Endothelial cell of umbilical vein (primary cell): ENCODE measurements around the gene FAM118A. TPM values are rescaled to one million over a fixed set of nuclear protein-coding genes. Genes with fewer than 3 reads are reported as not detected.

Experiments
- BruUV-seq: library from RNA; stranded (reverse); fragments of 400-500 nt; replicated peaks from 2 replicates; lab custom pipeline; 2021; lab: Mats Ljungman, UMichigan
- CTCF ChIA-PET: fragments of 300-600, 350-600 bp; sonication (Branson Sonifier 250); formaldehyde crosslinking; loops from one replicate; lab custom pipeline; 2021; ENCODE audit warnings: antibody characterized with exemption, inconsistent platforms; lab: Charles Lee
- POLR2A ChIA-PET: fragments of 300-600, 350-600 bp; sonication (Branson Sonifier 250); formaldehyde crosslinking; loops from one replicate; lab custom pipeline; 2021; ENCODE audit warnings: antibody characterized with exemption, inconsistent platforms; lab: Charles Lee
- DNase-seq: peaks from one replicate; pipeline ENCODE4 v3.0.0-alpha.2; 2011; ENCODE audit warnings: low read depth, low spot score
- FAIRE-seq: peaks from 2 replicates; lab custom pipeline; 2011; peaks lifted over from hg19 to GRCh38; lab: Jason Lieb, UNC
- H2AFZ ChIP-seq: 2 replicates; pipeline ENCODE4 v1.6.0; 2012; ENCODE audit warnings: low read depth, low read length, control low read depth, inconsistent platforms
- H3K27ac ChIP-seq: 2 replicates; pipeline ENCODE4 v1.5.1; 2011; ENCODE audit warnings: low read depth, mild to moderate bottlenecking, control low read depth, low read length, moderate library complexity; ENCODE audit not compliant: insufficient read depth
- H3K27me3 ChIP-seq, 2 experiments: 2 replicates each; pipeline versions ENCODE4 v1.6.0 to v1.6.1; 2011; ENCODE audit warnings: low read length in 2 of 2, mixed read lengths in 1 of 2; ENCODE audit not compliant: control insufficient read depth in 2 of 2, insufficient read depth in 2 of 2
- H3K36me3 ChIP-seq, 2 experiments: 2 replicates in 1 of 2; 3 replicates in 1 of 2; pipeline ENCODE4 v1.5.1; 2011; ENCODE audit warnings: low read length in 2 of 2, mild to moderate bottlenecking in 1 of 2, moderate library complexity in 1 of 2; ENCODE audit not compliant: control insufficient read depth in 2 of 2, insufficient read depth in 2 of 2; ENCODE audit errors: extremely low read depth in 1 of 2
- H3K4me1 ChIP-seq: 3 replicates; pipeline ENCODE4 v1.5.1; 2011; ENCODE audit warnings: mild to moderate bottlenecking, low read length; ENCODE audit not compliant: control insufficient read depth, insufficient read depth; ENCODE audit errors: extremely low read depth
- H3K4me2 ChIP-seq: 2 replicates; pipeline ENCODE4 v1.6.1; 2011; ENCODE audit warnings: low read length, control low read depth, mixed read lengths; ENCODE audit not compliant: insufficient read depth
- H3K4me3 ChIP-seq, 3 experiments: fragments of 200-600 bp in 1 of 3; sonication (generic), shearing (Covaris generic) in 1 of 3; replicated peaks in 1 of 3; 2 replicates each; pipeline ENCODE4 v1.5.1; 2011 to 2016; ENCODE audit warnings: control low read depth in 3 of 3, low read length in 3 of 3, mild to moderate bottlenecking in 2 of 3, inconsistent platforms in 1 of 3, low read depth in 1 of 3, moderate library complexity in 1 of 3; ENCODE audit not compliant: insufficient read depth in 1 of 3
- H3K79me2 ChIP-seq: 2 replicates; pipeline ENCODE4 v1.6.0; 2012; ENCODE audit warnings: low read length, inconsistent platforms; ENCODE audit not compliant: control insufficient read depth, insufficient read depth
- H3K9ac ChIP-seq: replicated peaks from 2 replicates; pipeline ENCODE3; 2011; ENCODE audit warnings: low read length, control low read depth; ENCODE audit not compliant: insufficient read depth; ENCODE audit errors: extremely low read depth
- H3K9me1 ChIP-seq: replicated peaks from 3 replicates; pipeline ENCODE4 v1.6.0; 2011; ENCODE audit warnings: mild to moderate bottlenecking, low read length; ENCODE audit not compliant: control insufficient read depth, insufficient read depth; ENCODE audit errors: extremely low read depth
- H3K9me3 ChIP-seq: replicated peaks from 2 replicates; pipeline ENCODE4 v1.5.1; 2012; ENCODE audit warnings: low read length, inconsistent platforms; ENCODE audit not compliant: control insufficient read depth, insufficient read depth
- H4K20me1 ChIP-seq: replicated peaks from 2 replicates; pipeline ENCODE3; 2011; ENCODE audit warnings: mild to moderate bottlenecking, low read length; ENCODE audit not compliant: control insufficient read depth, insufficient read depth; ENCODE audit errors: extremely low read depth
- EZH2 ChIP-seq: IDR thresholded peaks from 2 replicates; pipeline ENCODE4 v1.6.1; 2012; ENCODE audit warnings: borderline replicate concordance, low read depth, mild to moderate bottlenecking, moderate library complexity, low read length, inconsistent platforms; ENCODE audit not compliant: severe bottlenecking
- FOS ChIP-seq: IDR thresholded peaks from 2 replicates; pipeline ENCODE4 v1.6.1; 2011; ENCODE audit warnings: mild to moderate bottlenecking, low read length, moderate library complexity, borderline replicate concordance; ENCODE audit not compliant: insufficient read depth
- GATA2 ChIP-seq: IDR thresholded peaks from 2 replicates; pipeline ENCODE4 v1.7.0; 2011; ENCODE audit warnings: low read depth, mild to moderate bottlenecking, moderate library complexity, mixed read lengths, low read length; ENCODE audit not compliant: insufficient read length, insufficient read depth
- JUN ChIP-seq: IDR thresholded peaks from 2 replicates; pipeline ENCODE4 v1.6.1; 2011; ENCODE audit warnings: borderline replicate concordance, low read depth; ENCODE audit not compliant: insufficient read length, insufficient read depth
- MYC ChIP-seq: IDR thresholded peaks from one replicate; pipeline ENCODE4 v1.6.1; 2011; ENCODE audit warnings: mild to moderate bottlenecking, low read depth, low read length
- POLR2A ChIP-seq: IDR thresholded peaks from 2 replicates; pipeline ENCODE4 v1.6.1; 2012; ENCODE audit warnings: low read depth, mild to moderate bottlenecking, control low read depth, low read length
- POLR2AphosphoS5 ChIP-seq: IDR thresholded peaks from 2 replicates; pipeline ENCODE4 v1.6.1; 2012; ENCODE audit warnings: low read depth, mild to moderate bottlenecking, control low read depth, low read length, moderate library complexity; ENCODE audit not compliant: insufficient read depth
- dilution Hi-C: fragments of 300-500 bp; cut with MboI; formaldehyde crosslinking; loops from one replicate; pipeline ENCODE4 v1.15.0; 2019; ENCODE audit warnings: low sequenced_read_pairs; ENCODE audit not compliant: extremely low pct_ligation_motif_present
- intact Hi-C: fragments of 100-400 bp; cut with micrococcal nuclease; formaldehyde crosslinking; loops from one replicate; pipeline ENCODE4 v1.10.0; 2022
- polyA plus RNA-seq, 4 experiments: library from polyadenylated mRNA; depleted of rRNA in 3 of 4; stranded (reverse) in 3 of 4; unstranded in 1 of 4; fragments of >200 nt; gene quantifications; 2 replicates each; pipeline versions ENCODE4 v1.2.1 to v1.2.3, GENCODE V29; 2011 to 2012; ENCODE audit warnings: missing spikeins in 1 of 4
- total RNA-seq: library from RNA; stranded (reverse); gene quantifications from 2 replicates; pipeline ENCODE4 v1.2.3, GENCODE V29; 2021
- TF ChIP-seq, protein P1 (sequence below), 2 donors: IDR thresholded peaks; 1 replicate in 1 of 2; 2 replicates in 1 of 2; pipeline ENCODE4 v1.5.1; 2011; ENCODE audit warnings: low read length in 2 of 2, mild to moderate bottlenecking in 2 of 2, moderate library complexity in 2 of 2, control low read depth in 1 of 2, inconsistent platforms in 1 of 2, low read depth in 1 of 2; ENCODE audit not compliant: insufficient read depth in 1 of 2; ENCODE audit errors: extremely low read depth in 1 of 2
- TF ChIP-seq, protein P2 (sequence below): IDR thresholded peaks from 2 replicates; pipeline ENCODE4 v1.6.1; 2011; ENCODE audit not compliant: insufficient read depth, insufficient read length

The FAM118A gene
- total and polyA plus RNA-seq, 2 donors (not counting 3 experiments of a cell fraction or from before 2014, with no cell fraction given): 20.2 to 25.6 TPM

DNA sequence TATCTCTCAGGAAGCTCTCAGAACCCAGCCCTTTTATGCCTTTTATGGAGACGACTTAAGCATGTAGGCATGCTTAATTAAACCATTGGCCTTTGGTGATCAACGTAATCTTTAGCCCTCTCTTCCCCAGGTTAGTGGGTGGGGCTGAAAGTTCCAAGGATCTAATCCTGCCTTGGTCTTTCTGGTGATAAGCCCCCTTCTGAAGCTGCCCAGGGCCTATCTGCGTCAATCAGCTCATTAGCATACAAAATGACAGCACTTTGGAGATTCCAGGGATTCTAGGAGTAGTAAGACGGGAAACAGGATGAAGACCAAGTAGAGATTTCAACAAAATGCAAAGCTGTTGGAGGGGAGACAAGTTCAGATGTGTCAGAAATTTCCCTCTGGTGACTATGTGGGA is 3.1 kb downstream of the FAM118A start:
- dilution Hi-C loops (no loop called here), intact Hi-C loops (loop anchor here (10.0 kb wide), 1 partner anchor 1288 kb away; the partner anchor contains the start of gene PARVB)
- TF ChIP-seq GATA2 (no peak), FOS (no peak), EZH2 (no peak), POLR2A (no peak), MYC (no peak), JUN (no peak), POLR2AphosphoS5 (no peak)
- TF ChIP-seq, protein P1, sequence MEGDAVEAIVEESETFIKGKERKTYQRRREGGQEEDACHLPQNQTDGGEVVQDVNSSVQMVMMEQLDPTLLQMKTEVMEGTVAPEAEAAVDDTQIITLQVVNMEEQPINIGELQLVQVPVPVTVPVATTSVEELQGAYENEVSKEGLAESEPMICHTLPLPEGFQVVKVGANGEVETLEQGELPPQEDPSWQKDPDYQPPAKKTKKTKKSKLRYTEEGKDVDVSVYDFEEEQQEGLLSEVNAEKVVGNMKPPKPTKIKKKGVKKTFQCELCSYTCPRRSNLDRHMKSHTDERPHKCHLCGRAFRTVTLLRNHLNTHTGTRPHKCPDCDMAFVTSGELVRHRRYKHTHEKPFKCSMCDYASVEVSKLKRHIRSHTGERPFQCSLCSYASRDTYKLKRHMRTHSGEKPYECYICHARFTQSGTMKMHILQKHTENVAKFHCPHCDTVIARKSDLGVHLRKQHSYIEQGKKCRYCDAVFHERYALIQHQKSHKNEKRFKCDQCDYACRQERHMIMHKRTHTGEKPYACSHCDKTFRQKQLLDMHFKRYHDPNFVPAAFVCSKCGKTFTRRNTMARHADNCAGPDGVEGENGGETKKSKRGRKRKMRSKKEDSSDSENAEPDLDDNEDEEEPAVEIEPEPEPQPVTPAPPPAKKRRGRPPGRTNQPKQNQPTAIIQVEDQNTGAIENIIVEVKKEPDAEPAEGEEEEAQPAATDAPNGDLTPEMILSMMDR (IDR thresholded peaks at IDR 0.05; ENCODE audit: extremely low read depth in 1 of 2, insufficient read depth in 1 of 2, low read depth in 1 of 2, low read length in 2 of 2): no peak
- TF ChIP-seq, protein P2, sequence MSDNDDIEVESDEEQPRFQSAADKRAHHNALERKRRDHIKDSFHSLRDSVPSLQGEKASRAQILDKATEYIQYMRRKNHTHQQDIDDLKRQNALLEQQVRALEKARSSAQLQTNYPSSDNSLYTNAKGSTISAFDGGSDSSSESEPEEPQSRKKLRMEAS: no peak
- DNase-seq (no peak), FAIRE-seq (no peak)
- Histone ChIP-seq H3K9ac (no peak overlapping the region), H3K36me3 (no peaks in the 10 kb centered on the region), H3K27me3 (no peaks in the 10 kb centered on the region), H3K4me3 (no peak overlapping the region), H2AFZ (no peak overlapping the region), H3K79me2 (peaks cover 53% of the 10 kb centered on the region), H3K4me2 (no peak overlapping the region), H3K27ac (no peak overlapping the region), H3K9me1 (no peaks in the 10 kb centered on the region), H4K20me1 (no peaks in the 10 kb centered on the region), H3K9me3 (no peaks in the 10 kb centered on the region), H3K4me1 (peaks cover 32% of the 10 kb centered on the region)
- ChIA-PET CTCF (no interaction called here), POLR2A (no interaction called here)
- no TSS peak for BruUV-seq
